HFFc6 (cell line): ENCODE data around the gene MAP2K5. TPM values are rescaled to one million over a fixed set of nuclear protein-coding genes. Genes with fewer than 3 reads are reported as not detected.

Experiments
- DNase-seq: peaks from one replicate; pipeline ENCODE4 v3.0.0-alpha.2; 2018
- H3K27ac Mint-ChIP-seq: 2 replicates; pipeline ENCODE4 v1.8.0; 2020; ENCODE audit warnings: mild to moderate bottlenecking, mixed read lengths
- H3K27me3 Mint-ChIP-seq: 2 replicates; pipeline ENCODE4 v1.8.0; 2021; ENCODE audit warnings: mild to moderate bottlenecking, moderate library complexity, mixed read lengths; ENCODE audit not compliant: insufficient read depth
- H3K36me3 Mint-ChIP-seq: 2 replicates; pipeline ENCODE4 v1.8.0; 2021; ENCODE audit warnings: low read depth, mixed read lengths
- H3K4me1 Mint-ChIP-seq: 2 replicates; pipeline ENCODE4 v1.8.0; 2020; ENCODE audit warnings: low read depth, mixed read lengths
- H3K4me3 Mint-ChIP-seq: 2 replicates; pipeline ENCODE4 v1.8.0; 2020; ENCODE audit warnings: mild to moderate bottlenecking, moderate library complexity, mixed read lengths
- H3K9me3 Mint-ChIP-seq: 2 replicates; pipeline ENCODE4 v1.8.0; 2020; ENCODE audit warnings: mild to moderate bottlenecking, mixed read lengths
- total RNA-seq, 6 experiments: library from RNA; stranded (reverse); fragmentation: NEBNext Ultra II Directional; extraction: Animal tissue kit (Norgen Biotek cat#: 25700); gene quantifications; 2 replicates in 1 of 6; 3 replicates in 5 of 6; pipeline ENCODE4 v1.2.3, GENCODE V29; 2021
- TF ChIP-seq, protein P1 (sequence below): fragments of 200-600 bp; sonication (generic); IDR thresholded peaks from 2 replicates; pipeline ENCODE4 v1.5.0; 2021; ENCODE audit warnings: antibody characterized with exemption, mild to moderate bottlenecking

MAP2K5 gene
- total RNA-seq, 6 experiments from 2014 or later, result 10.2 to 14.3 (median 13.3) TPM

GRCh38 chr15:67808821-67809220 lies 266.3 kb downstream of the MAP2K5 start:
- Mint-ChIP-seq H3K36me3 (no peaks in the 10 kb centered on the region), H3K27ac (no peak overlapping the region), H3K4me1 (no peaks in the 10 kb centered on the region), H3K4me3 (no peak overlapping the region), H3K27me3 (peaks cover 5% of the 10 kb centered on the region), H3K9me3 (no peaks in the 10 kb centered on the region)
- TF ChIP-seq, protein P1, sequence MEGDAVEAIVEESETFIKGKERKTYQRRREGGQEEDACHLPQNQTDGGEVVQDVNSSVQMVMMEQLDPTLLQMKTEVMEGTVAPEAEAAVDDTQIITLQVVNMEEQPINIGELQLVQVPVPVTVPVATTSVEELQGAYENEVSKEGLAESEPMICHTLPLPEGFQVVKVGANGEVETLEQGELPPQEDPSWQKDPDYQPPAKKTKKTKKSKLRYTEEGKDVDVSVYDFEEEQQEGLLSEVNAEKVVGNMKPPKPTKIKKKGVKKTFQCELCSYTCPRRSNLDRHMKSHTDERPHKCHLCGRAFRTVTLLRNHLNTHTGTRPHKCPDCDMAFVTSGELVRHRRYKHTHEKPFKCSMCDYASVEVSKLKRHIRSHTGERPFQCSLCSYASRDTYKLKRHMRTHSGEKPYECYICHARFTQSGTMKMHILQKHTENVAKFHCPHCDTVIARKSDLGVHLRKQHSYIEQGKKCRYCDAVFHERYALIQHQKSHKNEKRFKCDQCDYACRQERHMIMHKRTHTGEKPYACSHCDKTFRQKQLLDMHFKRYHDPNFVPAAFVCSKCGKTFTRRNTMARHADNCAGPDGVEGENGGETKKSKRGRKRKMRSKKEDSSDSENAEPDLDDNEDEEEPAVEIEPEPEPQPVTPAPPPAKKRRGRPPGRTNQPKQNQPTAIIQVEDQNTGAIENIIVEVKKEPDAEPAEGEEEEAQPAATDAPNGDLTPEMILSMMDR, result no peak
- no peak for DNase-seq

- no peaks in the 10 kb centered on the region for H3K36me3 Mint-ChIP-seq
- no peak overlapping the region for H3K27ac Mint-ChIP-seq
- TF ChIP-seq, protein P1, result no peak
- H3K27me3 Mint-ChIP-seq, result peaks cover 6% of the 10 kb centered on the region
- no peaks in the 10 kb centered on the region for H3K9me3 Mint-ChIP-seq
- H3K4me3 Mint-ChIP-seq, result no peak overlapping the region
- DNase-seq, result no peak
- no peaks in the 10 kb centered on the region for H3K4me1 Mint-ChIP-seq
Observed at GRCh38 chr15:67809441-67809840, 266.9 kb downstream of the MAP2K5 start.

- no peak overlapping the region for H3K27ac Mint-ChIP-seq
- no peaks in the 10 kb centered on the region for H3K36me3 Mint-ChIP-seq
- H3K9me3 Mint-ChIP-seq, result no peaks in the 10 kb centered on the region
- peaks cover 6% of the 10 kb centered on the region for H3K27me3 Mint-ChIP-seq
- TF ChIP-seq, protein P1, result no peak
- no peak for DNase-seq
- H3K4me1 Mint-ChIP-seq, result no peaks in the 10 kb centered on the region
- no peak overlapping the region for H3K4me3 Mint-ChIP-seq
Observed at GRCh38 chr15:67809866-67810265, 267.4 kb downstream of the MAP2K5 start.

DNA sequence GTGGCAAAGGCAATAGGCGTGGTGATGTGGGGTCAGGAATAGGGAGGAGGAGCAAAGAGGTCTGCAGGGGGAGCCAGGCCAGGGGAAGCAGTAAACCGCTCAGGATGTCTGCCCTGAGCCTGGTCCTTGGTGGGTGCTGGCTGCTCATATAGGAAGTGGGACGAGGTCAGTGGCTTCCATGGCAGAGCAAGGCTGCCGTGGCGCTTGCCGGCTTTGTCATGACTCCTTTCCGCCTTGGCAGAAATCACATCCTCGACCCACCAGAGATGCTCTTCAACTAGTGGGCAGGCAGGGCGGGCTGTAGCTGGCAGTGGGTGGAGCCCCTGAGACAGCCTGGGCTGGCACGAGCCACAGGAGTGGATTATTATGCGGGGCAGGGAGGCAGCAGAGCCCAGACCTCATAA lies 269.7 kb downstream of the MAP2K5 start:
- H3K4me3 Mint-ChIP-seq, result no peak overlapping the region
- no peak overlapping the region for H3K27ac Mint-ChIP-seq
- no peaks in the 10 kb centered on the region for H3K9me3 Mint-ChIP-seq
- DNase-seq, result no peak
- no peaks in the 10 kb centered on the region for H3K4me1 Mint-ChIP-seq
- TF ChIP-seq, protein P1, result no peak
- peaks cover 11% of the 10 kb centered on the region for H3K27me3 Mint-ChIP-seq
- H3K36me3 Mint-ChIP-seq, result no peaks in the 10 kb centered on the region

DNA sequence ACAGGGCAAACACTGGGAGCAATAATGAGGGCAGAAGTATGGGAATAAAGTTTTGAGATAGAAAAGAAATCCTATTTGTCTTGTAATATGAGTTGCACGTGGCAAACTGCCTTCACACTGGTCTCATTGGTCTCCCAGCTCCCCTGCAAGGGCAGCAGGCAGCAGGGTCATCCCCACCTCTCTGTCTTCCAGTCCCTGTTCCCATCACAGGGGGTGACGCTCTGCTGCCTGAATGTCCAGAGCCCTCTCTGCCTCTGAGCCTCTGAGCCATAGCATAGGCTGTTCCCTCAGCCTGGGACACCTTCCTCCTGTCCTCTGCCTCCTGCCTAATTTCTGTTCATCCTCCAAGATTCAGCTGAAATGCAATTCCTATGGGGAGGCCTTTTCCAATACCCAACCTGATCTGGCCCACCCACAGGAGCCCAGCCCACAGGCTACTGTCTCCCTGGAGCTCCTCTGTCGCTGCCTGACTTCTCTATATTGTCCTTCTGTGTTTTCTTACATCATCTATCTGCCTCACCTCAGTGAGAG lies 270.7 kb downstream of the MAP2K5 start:
- TF ChIP-seq, protein P1, result no peak
- peaks cover 20% of the 10 kb centered on the region for H3K27me3 Mint-ChIP-seq
- H3K4me1 Mint-ChIP-seq, result no peaks in the 10 kb centered on the region

More for the DNA sequence above, 270.7 kb downstream of the MAP2K5 start:
- no peak overlapping the region for H3K4me3 Mint-ChIP-seq
- DNase-seq, result no peak
- H3K9me3 Mint-ChIP-seq, result no peaks in the 10 kb centered on the region
- no peak overlapping the region for H3K27ac Mint-ChIP-seq
- no peaks in the 10 kb centered on the region for H3K36me3 Mint-ChIP-seq
